ENCODE data around the gene MILR1. TPM values are rescaled to one million over a fixed set of nuclear protein-coding genes. Genes with fewer than 3 reads are reported as not detected.
"Not testable (repeated sequence)": the region's sequence is repeated elsewhere in the genome, so short reads cannot be mapped to it uniquely, and the experiment has no call there.

Gene MILR1
- total RNA-seq, 2 donors from 2014 or later, result 0.80 TPM; not detected in 1

DNA sequence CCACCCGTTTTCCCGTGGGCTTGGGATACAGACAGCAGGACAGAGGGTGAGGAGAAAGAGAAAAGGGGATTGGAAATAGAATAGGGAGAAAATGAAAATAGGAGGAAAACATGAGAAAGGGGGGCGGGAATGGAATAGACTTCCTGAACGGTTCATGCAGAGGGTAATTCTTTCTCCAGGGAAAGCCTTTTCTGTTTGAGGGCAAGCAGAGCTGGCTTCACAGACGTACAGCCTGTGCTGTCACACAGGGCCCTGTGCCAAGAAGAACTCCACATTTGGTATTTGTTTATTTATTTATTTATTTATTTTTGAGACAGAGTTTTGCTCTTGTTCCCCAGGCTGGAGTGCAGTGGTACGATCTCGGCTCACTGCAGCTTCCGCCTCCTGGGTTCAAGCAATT is 12.0 kb downstream of the MILR1 start:
- WGBS, 2 experiments (ENCODE audit: insufficient coverage in 1 of 2, insufficient read length in 1 of 2), result 94 to 96% methylated on average over 5 to 8 of the region's 8 CpGs
- Mint-ChIP-seq H3K36me3 (ENCODE audit: low read depth) (no peaks in the 10 kb centered on the region), H3K27me3 (ENCODE audit: insufficient read depth) (no peaks in the 10 kb centered on the region), H3K4me1 (no peaks in the 10 kb centered on the region), H3K27ac (no peak overlapping the region), H3K4me3 (no peak overlapping the region), H3K9me3 (no peaks in the 10 kb centered on the region)
- Histone ChIP-seq H3K4me1 (ENCODE audit: control insufficient read depth, insufficient read depth, low read length) (no peaks in the 10 kb centered on the region), H3K27me3 (ENCODE audit: control insufficient read depth, insufficient read depth, low read length, poor library complexity, severe bottlenecking) (no peaks in the 10 kb centered on the region), H3K4me3 (ENCODE audit: low read length) (no peak overlapping the region), H3K27ac (ENCODE audit: low read depth, low read length) (no peak overlapping the region), H3K36me3 (ENCODE audit: control insufficient read depth, insufficient read depth, low read length) (no peaks in the 10 kb centered on the region), H3K9ac (ENCODE audit: extremely low read depth, low read length, poor library complexity, severe bottlenecking) (no peak overlapping the region), H3K9me3 (ENCODE audit: control insufficient read depth, low read length) (no peaks in the 10 kb centered on the region)
- DNase-seq, result no peak
- no peak for TF ChIP-seq CTCF (conservative IDR thresholded peaks at IDR 0.05)

DNA sequence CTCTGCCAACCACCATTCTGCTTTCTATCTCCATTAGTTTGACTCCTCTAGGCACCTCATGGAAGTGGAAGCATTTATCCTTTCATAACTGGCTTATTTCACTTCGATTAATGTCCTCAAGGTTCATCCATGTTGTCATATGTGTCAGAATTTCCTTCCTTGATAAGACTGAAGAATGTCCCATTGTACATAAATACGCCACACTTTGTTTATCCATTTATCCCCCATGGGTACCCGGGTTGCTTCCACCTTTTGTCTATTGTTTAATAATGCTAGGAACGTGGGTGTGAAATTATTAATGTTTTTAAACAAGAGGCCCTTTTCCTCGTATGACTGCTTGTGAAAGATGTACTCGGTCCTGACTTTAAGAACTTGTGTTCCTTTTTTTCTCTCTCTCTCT is 12.9 kb downstream of the MILR1 start:
- no peaks in the 10 kb centered on the region for H3K4me1 Mint-ChIP-seq

DNA sequence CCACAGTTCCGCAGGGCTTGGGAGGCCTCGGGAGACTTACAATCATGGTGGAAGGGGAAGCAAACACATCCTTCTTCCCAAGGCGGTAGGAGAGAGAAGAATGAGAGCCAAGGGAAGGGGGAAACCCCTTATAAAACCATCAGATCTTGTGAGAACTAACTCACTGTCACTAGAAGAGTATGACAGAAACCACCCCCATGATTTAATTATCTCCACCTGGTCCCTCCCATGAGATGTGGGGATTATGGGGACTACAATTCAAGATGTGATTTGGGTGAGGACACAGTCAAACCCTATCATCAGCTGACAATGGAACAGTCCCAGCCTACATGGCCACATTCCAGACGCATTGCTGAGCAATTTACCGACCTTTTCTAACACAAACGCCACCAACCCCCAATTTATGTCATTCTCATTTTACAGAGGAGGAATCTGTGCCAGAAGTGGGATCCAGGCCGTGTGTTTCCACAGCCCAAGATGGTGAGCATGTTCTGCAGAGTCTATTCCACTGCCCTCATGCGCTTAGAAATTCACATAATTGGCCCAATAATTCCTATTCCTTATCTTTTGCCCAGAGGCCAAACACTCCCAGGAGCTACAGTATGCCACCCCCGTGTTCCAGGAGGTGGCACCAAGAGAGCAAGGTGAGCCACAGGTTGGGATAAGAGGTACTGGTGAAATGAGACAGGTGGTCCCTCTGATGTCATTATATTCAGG is 17.3 kb downstream of the MILR1 start:
- no peak for DNase-seq
- peaks cover 5% of the 10 kb centered on the region for H3K27me3 Mint-ChIP-seq (ENCODE audit: insufficient read depth)
- Histone ChIP-seq H3K4me1 (ENCODE audit: control insufficient read depth, insufficient read depth, low read length) (peaks cover 4% of the 10 kb centered on the region), H3K9me3 (ENCODE audit: control insufficient read depth, low read length) (no peaks in the 10 kb centered on the region), H3K27me3 (ENCODE audit: control insufficient read depth, insufficient read depth, low read length, poor library complexity, severe bottlenecking) (no peaks in the 10 kb centered on the region), H3K9ac (ENCODE audit: extremely low read depth, low read length, poor library complexity, severe bottlenecking) (no peak overlapping the region), H3K36me3 (ENCODE audit: control insufficient read depth, insufficient read depth, low read length) (no peaks in the 10 kb centered on the region), H3K27ac (ENCODE audit: low read depth, low read length) (no peak overlapping the region), H3K4me3 (ENCODE audit: low read length) (no peak overlapping the region)
- 79 to 100% methylated on average over 4 to 9 of the region's 9 CpGs for WGBS, 2 experiments (ENCODE audit: insufficient coverage in 1 of 2, insufficient read length in 1 of 2)
- peaks cover 2% of the 10 kb centered on the region for H3K9me3 Mint-ChIP-seq
- no peak for TF ChIP-seq CTCF (conservative IDR thresholded peaks at IDR 0.05)
- no peak overlapping the region for H3K27ac Mint-ChIP-seq
- no peaks in the 10 kb centered on the region for H3K36me3 Mint-ChIP-seq (ENCODE audit: low read depth)
- H3K4me3 Mint-ChIP-seq, result no peak overlapping the region
- H3K4me1 Mint-ChIP-seq, result peaks cover 10% of the 10 kb centered on the region

More for the DNA sequence above, 12.9 kb downstream of the MILR1 start:
- Histone ChIP-seq H3K27me3 (ENCODE audit: control insufficient read depth, insufficient read depth, low read length, poor library complexity, severe bottlenecking) (no peaks in the 10 kb centered on the region), H3K4me3 (ENCODE audit: low read length) (no peak overlapping the region), H3K9me3 (ENCODE audit: control insufficient read depth, low read length) (no peaks in the 10 kb centered on the region), H3K9ac (ENCODE audit: extremely low read depth, low read length, poor library complexity, severe bottlenecking) (no peak overlapping the region), H3K36me3 (ENCODE audit: control insufficient read depth, insufficient read depth, low read length) (no peaks in the 10 kb centered on the region), H3K27ac (ENCODE audit: low read depth, low read length) (no peak overlapping the region), H3K4me1 (ENCODE audit: control insufficient read depth, insufficient read depth, low read length) (no peaks in the 10 kb centered on the region)
- peaks cover 4% of the 10 kb centered on the region for H3K27me3 Mint-ChIP-seq (ENCODE audit: insufficient read depth)
- H3K27ac Mint-ChIP-seq, result no peak overlapping the region
- DNase-seq, result no peak
- TF ChIP-seq CTCF (conservative IDR thresholded peaks at IDR 0.05), result no peak
- 83 to 97% methylated on average over 2 to 5 of the region's 6 CpGs for WGBS, 2 experiments (ENCODE audit: insufficient coverage in 1 of 2, insufficient read length in 1 of 2)
- H3K36me3 Mint-ChIP-seq (ENCODE audit: low read depth), result no peaks in the 10 kb centered on the region
- peaks cover 2% of the 10 kb centered on the region for H3K9me3 Mint-ChIP-seq
- H3K4me3 Mint-ChIP-seq, result no peak overlapping the region

GRCh38 chr17:64466834-64467233 is 17.9 kb downstream of the MILR1 start:
- not testable (repeated sequence) for H3K9me3 Mint-ChIP-seq; H3K27me3 ChIP-seq (ENCODE audit: control insufficient read depth, insufficient read depth, low read length, poor library complexity, severe bottlenecking); DNase-seq; H3K9ac ChIP-seq (ENCODE audit: extremely low read depth, low read length, poor library complexity, severe bottlenecking); H3K4me1 ChIP-seq (ENCODE audit: control insufficient read depth, insufficient read depth, low read length); H3K27ac Mint-ChIP-seq; H3K36me3 ChIP-seq (ENCODE audit: control insufficient read depth, insufficient read depth, low read length); H3K4me3 Mint-ChIP-seq; H3K27ac ChIP-seq (ENCODE audit: low read depth, low read length); H3K9me3 ChIP-seq (ENCODE audit: control insufficient read depth, low read length); H3K4me3 ChIP-seq (ENCODE audit: low read length); H3K36me3 Mint-ChIP-seq (ENCODE audit: low read depth); H3K27me3 Mint-ChIP-seq (ENCODE audit: insufficient read depth)
- peaks cover 16% of the 10 kb centered on the region for H3K4me1 Mint-ChIP-seq
- WGBS, 2 experiments (ENCODE audit: insufficient coverage in 1 of 2, insufficient read length in 1 of 2), result 69% methylated on average over 1 of the region's 1 CpG; no CpG with 5 or more reads in 1 of the 2 experiments
